ENCODE results near the gene INTS14. TPM values are rescaled to one million over a fixed set of nuclear protein-coding genes. Genes with fewer than 3 reads are reported as not detected.

The INTS14 gene
- total RNA-seq, 1 experiment from 2014 or later = 23.8 TPM

GRCh38 chr15:65547841-65548240, 63.1 kb downstream of the INTS14 start:
- no peak overlapping the region for H3K4me2 ChIP-seq (ENCODE audit: low read length)
- H3K36me3 ChIP-seq (ENCODE audit: low read depth, low read length) = no peaks in the 10 kb centered on the region
- no TSS peak for BruUV-seq (replicated peaks)
- no peak for ATAC-seq
- H3K4me3 ChIP-seq (ENCODE audit: low read length) = no peak overlapping the region
- H3K4me1 ChIP-seq (ENCODE audit: insufficient read depth, low read length) = no peaks in the 10 kb centered on the region
- H2AFZ ChIP-seq (ENCODE audit: low read length) = no peak overlapping the region
- intact Hi-C loops (cut with micrococcal nuclease) = no loop called here
- no peak for DNase-seq
- peaks cover 4% of the 10 kb centered on the region; the same call in 1 of the 2 replicates for H4K20me1 ChIP-seq (ENCODE audit: low read length)
- H3K79me2 ChIP-seq (ENCODE audit: low read length) = peaks cover 71% of the 10 kb centered on the region
- CTCF ChIA-PET = no interaction called here
- POLR2A ChIA-PET (ENCODE audit: unreplicated experiment) = no interaction called here
- H3K9ac ChIP-seq (ENCODE audit: low read length) = no peak overlapping the region
- no peaks in the 10 kb centered on the region for H3K27me3 ChIP-seq (ENCODE audit: low read length)
- no peaks in the 10 kb centered on the region for H3K9me3 ChIP-seq (ENCODE audit: low read length)
- H3K27ac ChIP-seq (ENCODE audit: low read length) = no peak overlapping the region
- H3F3A ChIP-seq (ENCODE audit: low read length, unreplicated experiment) = no peaks in the 10 kb centered on the region
- TF ChIP-seq EZH2phosphoT487 (IDR thresholded peaks at IDR 0.05; ENCODE audit: borderline replicate concordance, low read length) (no peak), CTCF (conservative IDR thresholded peaks at IDR 0.05; ENCODE audit: low read depth, low read length) (no peak), EZH2 (IDR thresholded peaks at IDR 0.05; ENCODE audit: low read length, unreplicated experiment) (no peak)
- no peaks in the 10 kb centered on the region for H3K9me2 ChIP-seq (replicated peaks; ENCODE audit: low read length)

GRCh38 chr15:65541231-65541820, 69.6 kb downstream of the INTS14 start:
- CTCF ChIA-PET = no interaction called here
- POLR2A ChIA-PET (ENCODE audit: unreplicated experiment) = no interaction called here

GRCh38 chr15:65540314-65540713, 70.6 kb downstream of the INTS14 start:
- H2AFZ ChIP-seq (ENCODE audit: low read length) = no peak overlapping the region
- no peak for ATAC-seq
- intact Hi-C loops (cut with micrococcal nuclease) = no loop called here
- H3K9me2 ChIP-seq (replicated peaks; ENCODE audit: low read length) = no peaks in the 10 kb centered on the region
- H3K9me3 ChIP-seq (ENCODE audit: low read length) = no peaks in the 10 kb centered on the region
- ChIA-PET CTCF (no interaction called here), POLR2A (ENCODE audit: unreplicated experiment) (no interaction called here)
- no peak overlapping the region for H3K4me3 ChIP-seq (ENCODE audit: low read length)
- no peak overlapping the region for H3K4me2 ChIP-seq (ENCODE audit: low read length)
- BruUV-seq (replicated peaks) = no TSS peak
- peaks cover 21% of the 10 kb centered on the region; the same call in 1 of the 2 replicates for H4K20me1 ChIP-seq (ENCODE audit: low read length)
- no peak overlapping the region for H3K9ac ChIP-seq (ENCODE audit: low read length)
- H3K27ac ChIP-seq (ENCODE audit: low read length) = no peak overlapping the region
- H3K4me1 ChIP-seq (ENCODE audit: insufficient read depth, low read length) = no peaks in the 10 kb centered on the region
- H3K27me3 ChIP-seq (ENCODE audit: low read length) = no peaks in the 10 kb centered on the region
- peaks cover 85% of the 10 kb centered on the region for H3K79me2 ChIP-seq (ENCODE audit: low read length)
- H3F3A ChIP-seq (ENCODE audit: low read length, unreplicated experiment) = no peaks in the 10 kb centered on the region
- no peak for DNase-seq
- H3K36me3 ChIP-seq (ENCODE audit: low read depth, low read length) = no peaks in the 10 kb centered on the region
- TF ChIP-seq CTCF (conservative IDR thresholded peaks at IDR 0.05; ENCODE audit: low read depth, low read length) = no peak
- no peak for TF ChIP-seq EZH2 (IDR thresholded peaks at IDR 0.05; ENCODE audit: low read length, unreplicated experiment)
- TF ChIP-seq EZH2phosphoT487 (IDR thresholded peaks at IDR 0.05; ENCODE audit: borderline replicate concordance, low read length) = no peak

More at GRCh38 chr15:65541231-65541820, 69.6 kb downstream of the INTS14 start:
- H3K9ac ChIP-seq (ENCODE audit: low read length) = no peak overlapping the region
- H3K27ac ChIP-seq (ENCODE audit: low read length) = no peak overlapping the region
- no peaks in the 10 kb centered on the region for H3K36me3 ChIP-seq (ENCODE audit: low read depth, low read length)
- H3K79me2 ChIP-seq (ENCODE audit: low read length) = peaks cover 82% of the 10 kb centered on the region
- H3K4me2 ChIP-seq (ENCODE audit: low read length) = no peak overlapping the region
- no peak overlapping the region for H3K4me3 ChIP-seq (ENCODE audit: low read length)
- H4K20me1 ChIP-seq (ENCODE audit: low read length) = peaks cover 16% of the 10 kb centered on the region; the same call in 1 of the 2 replicates
- intact Hi-C loops (cut with micrococcal nuclease) = no loop called here
- no peak for ATAC-seq
- no peaks in the 10 kb centered on the region for H3F3A ChIP-seq (ENCODE audit: low read length, unreplicated experiment)
- no peak overlapping the region for H2AFZ ChIP-seq (ENCODE audit: low read length)
- BruUV-seq (replicated peaks) = no TSS peak
- H3K9me2 ChIP-seq (replicated peaks; ENCODE audit: low read length) = no peaks in the 10 kb centered on the region
- no peak for DNase-seq
- TF ChIP-seq EZH2 (IDR thresholded peaks at IDR 0.05; ENCODE audit: low read length, unreplicated experiment) = no peak
- no peaks in the 10 kb centered on the region for H3K4me1 ChIP-seq (ENCODE audit: insufficient read depth, low read length)
- H3K27me3 ChIP-seq (ENCODE audit: low read length) = no peaks in the 10 kb centered on the region
- H3K9me3 ChIP-seq (ENCODE audit: low read length) = no peaks in the 10 kb centered on the region

Measured in PC-3 (cell line).